ENCODE measurements around the gene TUBGCP3.

GRCh38 chr13:112466132-112467058, 121.6 kb downstream of the TUBGCP3 start:
- TF ChIP-seq CTCF (IDR thresholded peaks at IDR 0.05) (no peak), EZH2 (IDR thresholded peaks at IDR 0.05; ENCODE audit: borderline replicate concordance, insufficient read depth, low read depth, low read length, poor library complexity, severe bottlenecking) (no peak)

Data from B cell (primary cell).